ENCODE measurements around the gene BICRAL. TPM values are rescaled to one million over a fixed set of nuclear protein-coding genes. Genes with fewer than 3 reads are reported as not detected.
"Not testable (repeated sequence)": the region's sequence is repeated elsewhere in the genome, so short reads cannot be mapped to it uniquely, and the experiment has no call there.

The BICRAL gene
- total RNA-seq, 1 donor from 2014 or later, result 19.2 TPM

GRCh38 chr6:42890311-42891198, 108.7 kb downstream of the BICRAL start:
- H3K27me3 ChIP-seq, result no peaks in the 10 kb centered on the region
- intact Hi-C loops (cut with DNase I), result no loop called here
- DNase-seq (ENCODE audit: extremely low spot score in 2 of 2), result peak in 1 of 2 donors; percentile 91

DNA sequence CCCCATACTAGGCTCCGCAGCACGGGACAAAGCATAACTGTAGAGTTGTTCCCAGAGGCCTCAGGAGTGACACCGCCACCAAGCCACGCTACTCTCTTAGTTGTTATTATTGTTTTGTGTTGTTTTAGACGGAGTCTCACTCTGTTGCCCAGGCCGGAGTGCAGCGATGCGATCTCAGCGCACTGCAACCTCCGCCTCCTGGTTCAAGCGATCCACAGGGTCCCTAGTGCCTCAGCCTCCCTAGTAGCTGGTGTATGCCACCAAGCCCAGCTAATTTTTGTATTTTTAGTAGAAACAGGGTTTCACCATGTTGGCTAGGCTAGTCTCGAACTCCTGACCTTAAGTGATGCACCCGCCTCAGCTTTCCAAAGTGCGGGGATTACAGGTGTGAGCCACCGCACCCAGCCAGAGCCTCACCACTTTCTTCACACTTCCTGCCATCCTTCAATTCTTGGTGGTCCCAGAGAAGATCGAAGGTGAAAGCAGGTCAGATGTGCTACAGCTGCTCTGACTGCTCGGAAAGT, 109.4 kb downstream of the BICRAL start:
- H3K27ac ChIP-seq, result peak overlapping the region; percentile 74
- no peak for DNase-seq (ENCODE audit: extremely low spot score in 2 of 2)
- intact Hi-C loops (cut with DNase I), result no loop called here
- H3K9me3 ChIP-seq, result no peaks in the 10 kb centered on the region
- H3K36me3 ChIP-seq, result peaks cover 0 to 11% of the 10 kb centered on the region in 2 donors
- H3K4me3 ChIP-seq, result peak overlapping the region; percentile 64 to 98
- no peaks in the 10 kb centered on the region for H3K27me3 ChIP-seq
- peaks cover 14% of the 10 kb centered on the region for H3K4me1 ChIP-seq
- TF ChIP-seq POLR2AphosphoS5 (IDR thresholded peaks at IDR 0.05; ENCODE audit: insufficient read depth in 1 of 2, low read depth in 1 of 2) (no peak), CTCF (IDR thresholded peaks at IDR 0.05) (no peak), POLR2A (IDR thresholded peaks at IDR 0.05) (no peak)

More at GRCh38 chr6:42890311-42891198, 108.7 kb downstream of the BICRAL start:
- TF ChIP-seq POLR2AphosphoS5 (IDR thresholded peaks at IDR 0.05; ENCODE audit: insufficient read depth in 1 of 2, low read depth in 1 of 2) (peak; percentile 74 to 90), POLR2A (IDR thresholded peaks at IDR 0.05) (no peak)
- H3K4me3 ChIP-seq, result peak overlapping the region; percentile 64 to 98
- H3K36me3 ChIP-seq, result peaks cover 0 to 18% of the 10 kb centered on the region in 2 donors
- H3K4me1 ChIP-seq, result peaks cover 14% of the 10 kb centered on the region
- no peaks in the 10 kb centered on the region for H3K9me3 ChIP-seq
- peak overlapping the region; percentile 74 for H3K27ac ChIP-seq

- intact Hi-C loops (cut with DNase I); H3K27ac ChIP-seq: not testable (repeated sequence)
These were observed 112.4 kb downstream of the BICRAL start for GRCh38 chr6:42894041-42894828.

DNA sequence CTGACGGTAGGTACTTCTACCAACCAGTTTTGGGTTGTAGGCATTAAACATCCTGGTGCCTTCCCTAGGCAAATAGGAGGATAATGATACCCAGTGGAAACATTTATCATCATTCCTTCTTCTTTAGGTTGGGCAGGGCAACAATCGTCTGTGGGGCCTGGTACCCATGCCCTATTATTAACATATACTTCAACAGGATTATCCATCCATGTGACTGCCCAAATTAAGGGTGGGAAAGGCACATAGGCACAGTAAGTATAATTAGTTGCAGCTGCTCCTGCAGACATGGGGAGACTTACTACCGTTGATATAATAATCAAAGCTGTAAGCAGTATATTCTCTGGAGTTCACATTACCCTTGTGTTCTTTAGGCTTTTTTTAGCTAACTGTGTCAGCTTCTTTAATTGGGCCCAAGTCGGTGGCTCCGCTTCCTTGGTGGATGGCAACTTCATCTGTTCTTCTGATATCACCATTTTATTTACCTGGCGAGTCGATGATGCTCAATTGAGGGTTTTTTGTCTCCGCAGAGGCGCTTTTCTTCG, 114.4 kb downstream of the BICRAL start:
- Histone ChIP-seq H3K4me1 (peaks cover 3% of the 10 kb centered on the region), H3K27me3 (no peaks in the 10 kb centered on the region), H3K27ac (no peak overlapping the region), H3K4me3 (no peak overlapping the region), H3K9me3 (no peaks in the 10 kb centered on the region), H3K36me3 (no peaks in the 10 kb centered on the region)
- DNase-seq (ENCODE audit: extremely low spot score in 2 of 2), result no peak
- no peak for TF ChIP-seq POLR2AphosphoS5 (IDR thresholded peaks at IDR 0.05; ENCODE audit: insufficient read depth in 1 of 2, low read depth in 1 of 2)
- TF ChIP-seq POLR2A (IDR thresholded peaks at IDR 0.05), result no peak
- TF ChIP-seq CTCF (IDR thresholded peaks at IDR 0.05), result no peak
- intact Hi-C loops (cut with DNase I), result no loop called here

More at GRCh38 chr6:42894041-42894828, 112.4 kb downstream of the BICRAL start:
- H3K36me3 ChIP-seq; H3K4me3 ChIP-seq; H3K27me3 ChIP-seq; H3K9me3 ChIP-seq; DNase-seq (ENCODE audit: extremely low spot score in 2 of 2): not testable (repeated sequence)
- peaks cover 14% of the 10 kb centered on the region for H3K4me1 ChIP-seq

DNA sequence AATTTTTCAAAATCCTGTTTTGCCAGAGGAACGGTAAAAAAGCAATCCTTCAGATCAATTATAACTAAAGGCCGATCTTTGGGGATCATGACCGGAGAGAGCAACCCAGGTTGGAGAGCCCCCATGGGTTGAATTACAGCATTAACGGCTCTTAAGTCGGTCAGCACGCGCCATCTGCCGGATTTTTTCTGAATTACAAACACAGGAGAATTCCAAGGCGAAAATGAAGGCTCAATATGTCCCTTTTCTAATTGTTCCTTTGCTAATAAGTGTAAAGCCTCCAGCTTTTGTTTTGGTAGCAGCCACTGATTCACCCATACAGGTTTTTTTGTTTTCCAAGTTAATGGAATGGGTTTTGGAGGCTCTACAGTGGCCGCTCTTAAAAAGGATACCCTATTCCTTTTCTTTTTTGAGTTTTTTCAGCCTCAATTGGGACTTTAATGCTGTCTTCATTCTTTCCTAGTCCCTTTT, 117.1 kb downstream of the BICRAL start:
- intact Hi-C loops (cut with DNase I), result no loop called here
- no peaks in the 10 kb centered on the region for H3K27me3 ChIP-seq
- no peak overlapping the region for H3K4me3 ChIP-seq
- no peak overlapping the region for H3K27ac ChIP-seq
- no peaks in the 10 kb centered on the region for H3K4me1 ChIP-seq
- DNase-seq (ENCODE audit: extremely low spot score in 2 of 2), result no peak
- H3K36me3 ChIP-seq, result no peaks in the 10 kb centered on the region
- no peaks in the 10 kb centered on the region for H3K9me3 ChIP-seq
- TF ChIP-seq POLR2A (IDR thresholded peaks at IDR 0.05), result no peak
- peak; percentile 68 to 84 (median 81) for TF ChIP-seq CTCF (IDR thresholded peaks at IDR 0.05)

Measured in vagina (tissue), 2 donors.